HUDEP-2 (cell line): ENCODE data around the gene SCML2.
A peak's percentile ranks its signal among the peaks of the same experiment; 100 is the strongest.
"Not testable (repeated sequence)": the region's sequence is repeated elsewhere in the genome, so short reads cannot be mapped to it uniquely, and the experiment has no call there.

ENCODE experiments used
- DNase-seq, 76 experiments: peaks; one replicate each; lab custom pipeline; 2025; ENCODE audit not compliant: unreplicated experiment in 76 of 76; lab: John Stamatoyannopoulos, UW

The SCML2 gene

GRCh38 chrX:18272222-18272621, 82.3 kb downstream of the SCML2 start:
- DNase-seq: peak in 2 of 76 experiments; percentile 0 to 4

- DNase-seq: no peak
Measured at GRCh38 chrX:18271725-18272124, 82.8 kb downstream of the SCML2 start.

- DNase-seq: no peak
Measured at GRCh38 chrX:18271309-18271708, 83.2 kb downstream of the SCML2 start.

GRCh38 chrX:18255059-18255458, 99.4 kb downstream of the SCML2 start:
- DNase-seq: no peak

GRCh38 chrX:18252644-18253359, 101.7 kb downstream of the SCML2 start:
- DNase-seq: no peak

GRCh38 chrX:18229646-18230045, 124.8 kb downstream of the SCML2 start:
- DNase-seq: not testable (repeated sequence)

- no peak for DNase-seq
Measured at GRCh38 chrX:18228069-18228468, 126.4 kb downstream of the SCML2 start.

- DNase-seq: no peak
Measured at GRCh38 chrX:18227458-18227857, 127.0 kb downstream of the SCML2 start.

GRCh38 chrX:18220786-18221185, 133.7 kb downstream of the SCML2 start, which contains the start of gene BEND2:
TSS of gene BEND2 (minus strand) at chrX:18220886. CDS start at chrX:18220750, 136 bp downstream.
- no peak for DNase-seq

GRCh38 chrX:18210470-18210869, 144.0 kb downstream of the SCML2 start:
- no peak for DNase-seq

- no peak for DNase-seq
Measured at GRCh38 chrX:18206657-18207056, 147.8 kb downstream of the SCML2 start.

GRCh38 chrX:18203631-18204030, 150.9 kb downstream of the SCML2 start:
- DNase-seq: no peak

- no peak for DNase-seq
Measured at GRCh38 chrX:18194688-18195087, 159.8 kb downstream of the SCML2 start.
